GM10248 (cell line): ENCODE measurements around the gene MEFV.

Source experiments
- CTCF ChIA-PET: fragments of 300-600 bp; sonication (Branson Sonifier 250); formaldehyde crosslinking; extraction: SDS; loops from one replicate; lab custom pipeline; 2021; ENCODE audit warnings: antibody characterized with exemption; lab: Yijun Ruan, JAX
- POLR2A ChIA-PET: fragments of 350-650 bp; sonication (Branson Sonifier 250); formaldehyde crosslinking; extraction: SDS; loops from one replicate; lab custom pipeline; 2020; ENCODE audit warnings: antibody characterized with exemption; lab: Yijun Ruan, JAX
- DNase-seq: peaks from one replicate; pipeline ENCODE4 v3.0.0; 2012; ENCODE audit errors: extremely low spot score
- TF ChIP-seq, protein P1 (sequence below): IDR thresholded peaks from 2 replicates; pipeline ENCODE4 v1.5.1; 2012; ENCODE audit warnings: mild to moderate bottlenecking, low read depth; ENCODE audit errors: extremely low read depth, missing control alignments, control extremely low read depth

MEFV gene

DNA sequence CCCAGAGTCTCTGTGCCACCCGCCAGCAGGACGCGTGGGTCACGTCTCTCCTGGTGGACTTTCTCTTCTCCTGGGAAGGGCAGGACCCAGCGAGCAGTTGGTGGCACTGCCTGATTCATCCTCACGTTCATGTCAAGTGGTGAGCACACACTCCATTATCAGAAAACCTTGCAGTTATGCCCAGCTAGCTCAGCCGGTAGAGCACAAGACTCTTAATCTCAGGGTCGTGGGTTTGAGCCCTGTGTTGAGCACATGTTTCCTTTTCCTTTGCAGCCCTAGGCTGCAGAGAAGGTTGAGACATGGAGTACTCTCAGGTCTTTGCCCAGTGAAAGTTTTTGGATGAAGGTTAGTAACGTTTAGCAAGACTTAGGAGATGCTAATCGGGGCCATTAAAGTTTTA lies 60.5 kb downstream of the MEFV start:
- CTCF ChIA-PET = no interaction called here
- DNase-seq = no peak
- POLR2A ChIA-PET = interaction anchor here (0.7 kb wide), 1 partner anchor 612 kb away, joined by 9 read pairs; no protein-coding TSS in a partner anchor
- TF ChIP-seq, protein P1, sequence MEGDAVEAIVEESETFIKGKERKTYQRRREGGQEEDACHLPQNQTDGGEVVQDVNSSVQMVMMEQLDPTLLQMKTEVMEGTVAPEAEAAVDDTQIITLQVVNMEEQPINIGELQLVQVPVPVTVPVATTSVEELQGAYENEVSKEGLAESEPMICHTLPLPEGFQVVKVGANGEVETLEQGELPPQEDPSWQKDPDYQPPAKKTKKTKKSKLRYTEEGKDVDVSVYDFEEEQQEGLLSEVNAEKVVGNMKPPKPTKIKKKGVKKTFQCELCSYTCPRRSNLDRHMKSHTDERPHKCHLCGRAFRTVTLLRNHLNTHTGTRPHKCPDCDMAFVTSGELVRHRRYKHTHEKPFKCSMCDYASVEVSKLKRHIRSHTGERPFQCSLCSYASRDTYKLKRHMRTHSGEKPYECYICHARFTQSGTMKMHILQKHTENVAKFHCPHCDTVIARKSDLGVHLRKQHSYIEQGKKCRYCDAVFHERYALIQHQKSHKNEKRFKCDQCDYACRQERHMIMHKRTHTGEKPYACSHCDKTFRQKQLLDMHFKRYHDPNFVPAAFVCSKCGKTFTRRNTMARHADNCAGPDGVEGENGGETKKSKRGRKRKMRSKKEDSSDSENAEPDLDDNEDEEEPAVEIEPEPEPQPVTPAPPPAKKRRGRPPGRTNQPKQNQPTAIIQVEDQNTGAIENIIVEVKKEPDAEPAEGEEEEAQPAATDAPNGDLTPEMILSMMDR = no peak

DNA sequence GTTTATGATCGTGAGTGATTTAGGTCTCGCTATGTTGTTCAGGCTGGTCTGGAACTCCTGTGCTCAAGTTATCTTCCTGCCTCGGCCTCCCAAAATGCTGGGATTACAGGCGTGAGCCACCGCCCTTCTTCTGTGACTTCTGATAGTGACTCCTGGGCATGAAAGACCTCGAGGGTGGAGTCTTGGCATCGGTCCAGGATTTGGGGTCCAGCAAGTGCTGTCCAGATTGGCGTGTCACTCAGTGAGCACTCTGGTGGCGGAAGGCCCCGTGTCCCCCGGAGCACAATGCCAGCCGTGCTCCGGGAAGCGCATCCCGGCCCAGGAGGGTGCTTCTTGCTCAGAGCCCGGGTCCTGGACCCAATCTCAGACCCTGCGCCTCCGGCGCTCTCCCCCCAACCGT lies 61.6 kb downstream of the MEFV start:
- POLR2A ChIA-PET = no interaction called here
- no peak for DNase-seq
- TF ChIP-seq, protein P1 = no peak
- CTCF ChIA-PET = no interaction called here

DNA sequence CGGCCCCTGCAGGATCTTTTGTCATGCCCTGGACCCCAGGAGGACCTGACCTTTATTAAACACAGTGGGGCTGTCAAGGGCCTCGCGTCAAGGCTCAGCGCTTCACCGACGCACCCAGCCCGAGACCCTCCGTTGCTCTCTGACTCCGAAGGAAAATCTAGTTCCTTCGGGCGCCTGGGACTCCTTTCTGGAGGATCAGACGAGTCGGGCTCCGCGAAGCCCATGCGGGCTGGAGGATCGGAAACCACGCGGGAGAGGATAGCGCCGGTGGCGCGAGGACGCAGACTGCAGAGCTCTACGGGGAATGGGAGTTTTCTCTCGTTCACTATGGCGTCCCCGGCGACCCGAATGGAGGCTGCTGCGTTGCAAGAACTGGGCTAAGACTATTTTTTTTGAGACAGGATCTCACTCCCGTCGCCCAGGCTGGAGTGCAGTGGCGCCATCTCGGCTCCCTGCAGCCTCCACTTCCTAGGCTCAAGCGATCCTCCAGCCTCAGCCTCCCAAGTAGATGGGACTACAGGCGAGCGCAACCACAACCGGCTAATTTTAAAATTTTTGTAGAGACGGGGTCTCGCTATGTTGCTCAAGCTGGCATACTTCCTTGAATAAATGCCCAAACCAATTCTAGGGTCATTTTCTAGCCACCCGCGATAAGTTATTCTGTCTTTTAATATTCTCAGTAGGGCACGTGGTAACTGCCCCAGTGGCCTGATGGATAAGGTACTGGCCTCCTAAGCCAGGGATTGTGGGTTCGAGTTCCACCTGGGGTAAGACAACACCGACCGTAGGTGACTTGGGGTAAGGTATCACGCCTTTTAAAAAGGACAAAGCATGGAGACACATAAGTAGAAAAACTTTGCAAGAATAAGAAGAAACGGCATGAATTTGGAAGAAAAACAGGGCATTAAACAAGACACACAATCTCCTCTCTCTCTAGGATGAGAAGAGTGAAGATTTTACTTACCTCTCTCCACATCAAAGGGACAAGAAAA lies 62.9 kb downstream of the MEFV start:
- POLR2A ChIA-PET = no interaction called here
- DNase-seq = no peak
- TF ChIP-seq, protein P1 = no peak
- CTCF ChIA-PET = no interaction called here

DNA sequence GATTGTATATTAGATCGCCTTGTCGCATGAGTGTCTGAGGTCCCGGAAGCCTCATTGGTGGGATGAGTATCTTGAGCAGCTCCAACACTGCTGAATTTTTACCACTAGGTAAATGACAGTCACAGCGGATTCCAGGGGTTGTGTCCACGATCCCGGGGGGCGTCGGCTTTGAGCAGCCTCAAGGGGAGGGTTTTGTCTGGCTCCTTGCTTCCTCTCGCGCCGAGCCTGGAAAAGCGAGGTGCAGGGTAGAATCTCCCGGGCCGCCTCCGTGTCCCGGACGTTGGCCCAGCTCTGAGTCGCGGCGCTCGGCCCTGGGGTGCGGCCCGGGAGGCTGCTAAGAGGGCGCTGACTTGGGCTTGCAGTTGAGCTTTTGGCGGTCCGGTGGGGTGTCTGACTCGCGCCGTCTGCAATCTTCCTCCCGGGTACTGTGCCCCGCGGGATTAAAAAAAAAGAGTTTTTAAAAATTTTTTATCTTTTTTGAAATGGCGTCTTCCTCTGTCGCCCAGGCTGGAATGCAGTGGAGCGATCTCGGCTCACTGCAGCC lies 63.9 kb downstream of the MEFV start:
- POLR2A ChIA-PET = no interaction called here
- CTCF ChIA-PET = interaction anchor here (1.7 kb wide), 1 partner anchor 26 kb away, joined by 4 read pairs; no protein-coding TSS in a partner anchor
- DNase-seq = no peak
- TF ChIP-seq, protein P1 = no peak
